GM19463 (cell line): ENCODE measurements around the gene TNFAIP8L1.

Experiments
- ATAC-seq: cut with Tn5 transposase; IDR thresholded peaks from one replicate; pipeline ENCODE4 v1.9.1; 2021; ENCODE audit warnings: mild to moderate bottlenecking, moderate library complexity; ENCODE audit not compliant: unreplicated experiment

The TNFAIP8L1 gene

DNA sequence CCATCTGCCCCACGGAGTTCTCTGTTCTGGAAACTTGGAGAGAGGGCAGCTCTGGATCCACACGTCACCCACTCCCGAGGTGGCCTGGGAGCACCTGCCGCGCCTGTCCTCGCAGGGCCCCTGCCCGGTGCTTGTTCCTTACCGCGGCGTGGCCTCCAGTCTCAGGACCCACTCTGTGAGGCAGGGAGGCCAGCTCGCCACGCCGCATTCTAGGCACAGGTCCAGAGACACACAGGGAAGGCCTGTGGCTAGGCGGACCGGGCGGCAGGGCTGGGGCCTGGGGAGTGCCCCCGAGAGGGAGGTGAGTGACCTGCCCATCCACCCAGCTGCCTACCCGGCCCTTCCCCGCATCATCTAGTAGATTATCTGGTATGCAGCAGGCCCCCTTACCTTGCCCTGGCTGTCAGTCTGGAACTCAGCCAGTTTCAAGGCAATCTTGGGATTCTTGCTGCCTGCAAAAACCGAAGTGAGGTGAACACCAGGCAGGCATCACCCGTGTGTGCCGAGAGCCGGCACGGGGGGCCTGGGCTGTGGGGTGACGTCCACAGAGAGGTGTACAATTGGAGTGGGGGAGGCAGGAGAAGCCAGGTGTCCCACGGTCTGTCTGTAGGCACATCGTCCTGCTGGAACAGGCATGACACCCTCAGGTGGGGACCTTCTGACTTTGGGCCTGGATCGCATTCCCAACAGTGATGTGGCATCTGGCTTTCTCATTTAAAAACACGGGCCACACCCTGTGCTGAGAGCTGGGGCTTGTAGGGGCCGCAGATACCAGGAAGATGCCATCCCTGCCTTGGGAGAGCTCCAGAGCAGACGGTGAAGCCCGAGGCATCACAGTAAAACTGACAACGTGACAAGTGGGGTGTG is 60.7 kb downstream of the TNFAIP8L1 start:
- no peak for ATAC-seq

DNA sequence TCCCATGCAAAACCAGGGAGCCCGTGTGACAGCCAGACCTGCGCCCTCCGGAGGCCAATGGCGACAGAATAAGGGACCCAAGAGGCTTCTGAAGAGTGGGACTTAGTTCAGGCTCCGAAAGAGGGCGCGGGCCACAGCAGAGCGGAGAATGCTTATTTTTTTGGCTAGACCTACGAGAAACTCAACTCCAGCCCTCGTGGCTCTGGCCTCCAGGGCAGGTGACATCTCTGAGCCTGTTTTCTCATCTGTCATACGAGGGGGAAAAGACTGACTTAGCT is 61.3 kb downstream of the TNFAIP8L1 start:
- no peak for ATAC-seq

DNA sequence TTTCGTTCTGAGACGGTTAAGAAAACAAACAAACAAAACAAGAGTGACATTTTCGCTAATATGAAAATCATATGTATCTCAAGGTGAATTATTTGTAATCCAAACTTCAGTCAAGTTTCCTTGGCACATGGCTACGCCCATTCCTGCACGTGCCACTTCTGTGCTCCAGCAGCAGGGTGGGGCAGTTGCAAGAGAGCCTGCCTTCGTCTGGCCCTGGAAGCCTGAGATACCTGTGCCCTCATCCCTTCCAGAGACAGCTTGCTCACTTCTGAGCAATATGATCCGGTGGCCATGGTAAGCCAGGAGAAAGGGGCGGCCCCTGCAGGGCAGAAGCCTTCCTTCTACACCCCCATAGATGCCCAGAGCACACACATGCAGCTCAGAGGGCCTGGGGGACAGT is 62.2 kb downstream of the TNFAIP8L1 start:
- no peak for ATAC-seq

DNA sequence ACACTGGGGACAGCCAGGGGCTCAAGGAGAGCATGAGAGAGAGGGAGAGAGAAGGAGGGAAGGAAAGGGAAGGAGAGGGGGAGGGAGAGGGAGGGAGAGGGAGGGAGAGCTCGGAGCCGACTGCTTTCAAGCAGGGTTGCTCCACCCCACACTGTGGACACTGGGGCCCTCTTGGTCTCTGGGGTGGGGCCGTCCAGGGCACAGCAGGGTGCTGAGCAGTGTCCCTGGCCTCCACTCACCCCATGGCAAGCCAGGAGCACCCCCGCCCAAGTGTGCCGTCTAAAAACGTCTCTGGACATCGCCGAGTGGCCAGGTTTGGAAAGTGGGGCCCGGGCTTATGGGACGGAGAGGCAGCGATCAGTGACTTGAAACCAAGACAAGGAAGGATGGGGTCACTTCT is 63.4 kb downstream of the TNFAIP8L1 start:
- ATAC-seq = no peak

DNA sequence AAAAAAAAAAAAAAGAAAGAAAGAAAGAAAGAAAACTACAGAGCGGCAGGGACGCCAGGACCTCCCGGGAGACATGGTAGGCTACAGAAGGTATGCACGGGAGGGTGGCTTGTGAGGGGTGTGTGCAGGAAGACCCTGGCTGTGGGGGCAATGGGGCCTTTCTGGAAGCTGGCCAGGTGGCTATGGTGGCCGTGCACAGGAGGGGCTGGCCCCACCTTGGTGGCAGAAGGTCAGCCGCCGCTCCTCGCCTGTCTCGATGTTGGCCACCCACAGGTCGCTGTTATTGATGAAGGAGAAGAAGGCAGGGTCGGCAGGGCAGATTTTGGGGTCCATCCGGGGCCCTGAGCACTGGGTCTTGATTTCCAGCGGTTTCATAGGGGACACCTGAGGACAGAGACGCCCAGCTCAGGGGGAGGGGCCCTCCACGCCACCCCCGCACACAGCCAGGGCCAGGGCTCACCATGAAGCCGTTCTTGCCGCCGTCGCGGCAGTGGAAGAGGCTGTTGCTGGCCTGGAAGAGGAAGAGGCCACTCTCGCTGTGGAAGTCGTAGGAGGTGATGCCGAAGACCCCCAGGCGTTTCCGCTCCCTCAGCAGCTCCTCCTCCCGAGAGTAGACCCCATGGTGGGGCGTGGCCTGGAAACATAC is 64.5 kb downstream of the TNFAIP8L1 start:
- no peak for ATAC-seq

DNA sequence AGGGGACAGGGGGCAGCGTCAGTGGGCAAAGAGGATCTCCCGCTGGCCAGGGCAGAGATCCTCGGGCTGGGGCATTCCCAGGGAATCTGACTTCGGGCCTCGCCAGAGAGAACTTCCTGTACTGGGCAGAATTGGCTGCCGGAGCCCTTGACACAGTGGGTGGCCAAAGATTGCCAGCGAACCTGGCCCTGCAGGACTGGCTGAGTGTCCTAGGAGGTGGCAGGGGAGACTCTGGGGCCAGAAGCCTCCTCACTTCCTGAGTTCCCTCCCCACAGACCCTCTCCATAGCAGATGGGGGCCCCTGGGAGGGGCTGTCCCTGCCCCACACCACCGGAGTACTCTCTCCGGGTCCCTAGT is 65.0 kb downstream of the TNFAIP8L1 start:
- no peak for ATAC-seq
